Activated CD4-positive, CD25-positive, alpha-beta regulatory T cell (primary cell): ENCODE data around the gene IQCE.

Experiments used
- DNase-seq, 4 experiments: peaks; one replicate each; lab custom pipeline; 2025; lab: John Stamatoyannopoulos, UW

The IQCE gene, protein sequence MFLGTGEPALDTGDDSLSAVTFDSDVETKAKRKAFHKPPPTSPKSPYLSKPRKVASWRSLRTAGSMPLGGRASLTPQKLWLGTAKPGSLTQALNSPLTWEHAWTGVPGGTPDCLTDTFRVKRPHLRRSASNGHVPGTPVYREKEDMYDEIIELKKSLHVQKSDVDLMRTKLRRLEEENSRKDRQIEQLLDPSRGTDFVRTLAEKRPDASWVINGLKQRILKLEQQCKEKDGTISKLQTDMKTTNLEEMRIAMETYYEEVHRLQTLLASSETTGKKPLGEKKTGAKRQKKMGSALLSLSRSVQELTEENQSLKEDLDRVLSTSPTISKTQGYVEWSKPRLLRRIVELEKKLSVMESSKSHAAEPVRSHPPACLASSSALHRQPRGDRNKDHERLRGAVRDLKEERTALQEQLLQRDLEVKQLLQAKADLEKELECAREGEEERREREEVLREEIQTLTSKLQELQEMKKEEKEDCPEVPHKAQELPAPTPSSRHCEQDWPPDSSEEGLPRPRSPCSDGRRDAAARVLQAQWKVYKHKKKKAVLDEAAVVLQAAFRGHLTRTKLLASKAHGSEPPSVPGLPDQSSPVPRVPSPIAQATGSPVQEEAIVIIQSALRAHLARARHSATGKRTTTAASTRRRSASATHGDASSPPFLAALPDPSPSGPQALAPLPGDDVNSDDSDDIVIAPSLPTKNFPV

DNA sequence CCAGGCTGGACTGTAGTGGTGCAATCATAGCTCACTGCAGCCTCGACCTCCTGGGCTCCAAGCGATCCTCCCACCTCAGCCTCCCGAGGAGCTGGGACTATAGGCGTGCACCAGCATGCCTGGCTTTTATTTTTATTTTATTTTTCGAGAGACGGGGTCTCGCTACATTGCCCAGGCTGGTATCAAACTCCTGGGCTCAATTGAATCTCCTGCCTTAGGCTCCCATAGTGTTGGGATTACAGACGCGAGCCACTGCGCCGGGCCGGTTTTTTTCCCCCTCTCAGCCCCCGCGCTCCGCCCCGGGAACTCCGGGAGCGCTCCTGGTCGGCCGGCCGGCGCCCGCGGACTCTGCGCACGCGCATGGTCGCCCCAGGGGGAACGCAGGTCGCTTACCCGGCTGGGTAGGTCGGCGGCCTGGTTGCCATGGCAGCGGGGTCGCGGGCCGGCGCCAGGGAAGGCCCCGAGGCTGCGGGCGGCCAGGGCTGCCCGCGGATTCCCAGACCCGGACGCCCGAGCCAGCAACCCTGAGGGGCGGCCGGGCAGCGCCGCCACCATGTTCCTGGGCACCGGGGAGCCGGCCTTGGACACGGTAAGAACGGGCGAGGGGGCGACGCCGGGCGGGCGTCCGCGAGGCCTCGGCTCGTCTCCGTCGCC lies at the start of gene IQCE:
IQCE (plus strand) TSS at position 351 of the 654 bp plus-strand sequence; CDS start at position 554, 203 bp downstream.
- peak; percentile 78 to 85 (median 80) for DNase-seq

DNA sequence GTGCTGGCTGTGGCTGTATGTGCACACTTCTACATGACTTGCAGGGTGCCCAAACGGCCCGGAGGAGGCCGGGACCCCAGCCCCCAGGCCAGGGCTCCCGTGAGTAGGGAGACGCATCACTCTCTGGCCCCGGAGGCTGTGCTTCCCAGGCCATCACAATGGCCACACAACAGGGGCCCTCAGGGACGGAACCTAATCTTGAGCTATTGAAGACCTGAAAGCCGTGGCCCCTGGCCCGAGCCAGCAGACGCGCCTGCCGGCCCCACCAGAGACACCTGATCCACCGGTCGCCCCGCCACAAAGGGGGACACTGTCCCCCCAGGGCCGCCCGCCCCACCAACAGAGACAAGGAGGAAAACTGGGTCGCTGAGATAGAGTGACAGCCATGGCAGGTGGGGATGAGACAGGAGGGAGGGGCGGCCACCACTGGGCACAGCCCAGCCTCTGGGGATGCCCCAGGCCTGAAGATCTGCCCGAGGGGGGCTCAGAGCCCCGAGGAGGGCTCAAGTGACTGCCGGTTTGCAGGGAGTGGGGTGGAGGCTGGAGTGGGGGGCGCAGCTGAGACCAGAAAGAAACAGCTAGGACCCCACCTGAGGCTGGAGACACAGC lies 49.4 kb upstream of the IQCE start:
- DNase-seq, result no peak

DNA sequence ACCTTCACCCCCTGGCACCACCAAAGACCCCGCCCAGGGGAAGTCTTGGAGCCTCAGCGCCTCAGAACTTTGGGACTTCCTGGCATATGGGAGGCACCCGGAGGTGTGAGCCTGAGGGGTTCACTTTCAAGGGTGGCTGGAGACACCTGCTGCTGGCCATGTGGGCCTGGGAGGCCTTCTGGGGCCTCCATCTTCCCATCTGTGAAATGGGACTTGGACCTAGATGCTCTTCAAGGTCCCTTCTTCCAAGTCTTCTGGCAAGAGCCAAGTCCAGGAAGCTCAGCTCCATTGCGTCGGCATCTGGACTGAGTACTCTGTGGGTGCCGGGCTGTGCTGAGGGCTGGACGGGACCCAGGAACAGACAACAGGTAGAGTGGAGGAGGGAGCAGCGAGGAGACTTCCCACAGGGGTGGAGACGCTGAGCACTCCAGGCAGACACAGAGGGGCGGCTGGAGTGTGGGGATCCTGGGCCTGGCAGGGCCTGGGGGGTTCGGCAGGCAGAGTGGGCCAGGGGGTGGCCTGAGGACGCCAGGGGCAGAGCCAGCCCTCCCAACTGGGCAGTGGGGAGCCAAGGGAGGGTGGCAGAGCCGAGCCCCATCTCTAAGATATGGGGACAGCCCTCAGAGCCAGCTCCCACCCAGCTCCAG lies 48.5 kb upstream of the IQCE start:
- no peak for DNase-seq

DNA sequence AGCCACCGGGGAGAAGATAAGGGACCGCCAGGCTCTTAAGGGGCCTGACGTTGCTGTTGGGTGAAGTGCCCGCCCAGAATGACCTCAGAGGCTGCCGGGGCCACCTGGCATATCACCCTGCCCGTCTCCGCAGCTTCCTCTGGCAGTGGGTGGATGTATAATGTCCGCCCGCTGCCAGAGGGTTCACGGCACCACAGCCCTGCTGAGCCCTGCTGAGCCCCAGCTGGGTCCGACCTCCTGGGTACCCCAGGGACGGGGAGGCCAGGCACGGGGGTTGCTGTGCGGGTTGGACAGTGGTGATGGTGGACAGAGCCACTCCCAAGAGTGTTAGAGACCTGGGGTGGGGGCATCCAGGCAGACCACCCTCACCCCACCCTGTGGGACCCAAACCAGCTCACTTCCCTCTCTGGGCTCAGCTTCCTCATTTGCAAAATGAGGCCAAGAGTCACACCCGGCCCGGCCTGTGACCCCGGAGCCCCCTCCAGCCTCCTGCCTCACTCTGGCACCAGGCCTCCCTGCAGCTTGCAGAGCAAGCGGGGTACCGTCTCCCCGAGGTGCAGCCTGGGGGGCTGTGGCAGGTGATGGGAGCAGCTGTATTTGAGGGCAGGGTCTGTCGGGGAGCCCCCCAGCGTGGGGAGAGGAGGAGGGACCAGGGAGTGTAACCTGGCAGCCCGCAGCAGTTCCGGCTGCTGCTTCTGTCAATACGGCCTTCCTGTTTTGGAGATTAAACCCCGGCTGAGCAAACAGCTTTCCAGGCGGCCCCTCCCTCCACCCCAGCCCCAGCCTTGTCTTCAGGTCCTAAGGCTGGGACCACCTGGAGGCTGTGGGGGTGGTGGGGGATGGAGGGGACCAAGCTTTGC lies 47.6 kb upstream of the IQCE start:
- peak in 3 of 4 experiments; percentile 36 to 73 (median 66) for DNase-seq

DNA sequence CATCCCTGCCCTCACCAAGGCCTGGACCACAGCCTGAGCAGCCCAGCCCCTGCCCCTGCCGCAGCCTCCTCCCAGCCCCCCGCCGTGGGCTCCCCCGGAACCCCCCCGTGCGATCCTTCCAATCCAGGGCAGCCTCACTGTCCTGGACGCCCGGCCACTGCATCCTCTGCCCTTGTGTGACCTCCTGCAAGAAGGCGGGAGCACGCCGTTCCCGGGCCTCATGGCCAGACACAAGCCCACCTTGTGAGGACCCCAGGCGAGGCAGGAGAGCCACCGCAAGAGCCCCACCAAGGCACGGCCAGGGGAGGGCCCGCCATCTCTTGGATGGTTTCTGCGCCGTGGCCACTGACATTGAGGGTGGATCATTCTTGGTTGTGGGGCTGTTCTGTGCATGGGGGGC lies 47.0 kb upstream of the IQCE start:
- DNase-seq, result no peak

DNA sequence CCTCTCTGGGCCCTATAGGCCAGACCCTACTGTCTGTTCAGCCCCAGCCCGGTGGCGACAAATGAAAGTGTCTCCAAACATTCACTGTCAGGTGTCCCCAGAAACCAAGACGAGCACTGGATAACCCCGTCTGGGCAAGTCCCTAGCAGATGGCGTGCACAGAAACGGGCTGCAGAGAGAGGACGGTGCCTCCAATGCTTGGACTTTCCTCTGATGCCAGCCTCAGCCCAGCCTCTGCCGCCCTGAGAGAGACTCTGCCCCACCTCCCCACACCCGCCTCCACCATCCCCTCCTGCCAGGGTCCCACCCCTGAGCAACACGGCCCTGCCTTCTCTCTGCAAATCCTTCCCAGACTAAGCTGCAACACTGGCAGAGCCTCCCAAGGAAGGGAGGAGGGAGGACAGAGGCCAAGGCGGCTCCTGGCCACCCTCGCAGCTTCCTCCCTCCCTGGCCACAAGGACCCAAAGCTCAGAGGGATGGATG lies 46.6 kb upstream of the IQCE start:
- DNase-seq, result no peak

DNA sequence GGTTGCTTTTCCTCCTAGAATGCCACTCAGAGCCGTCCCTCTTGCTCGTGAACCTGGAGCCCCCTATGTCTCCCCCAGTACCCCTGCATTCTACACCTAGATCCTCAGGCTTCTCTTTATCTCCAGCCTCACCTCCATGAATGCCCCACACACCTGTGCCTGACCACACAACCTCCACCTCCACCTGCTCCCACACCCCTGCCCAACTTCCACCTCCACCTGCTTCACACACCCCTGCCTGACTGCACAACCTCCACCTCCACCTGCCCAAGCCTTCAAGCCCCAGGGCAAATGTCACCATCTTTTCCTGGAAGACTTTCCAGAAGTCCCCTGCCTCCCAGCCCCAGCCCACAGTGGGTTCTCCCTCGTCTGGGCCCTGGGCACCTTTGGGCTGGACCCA lies 46.1 kb upstream of the IQCE start:
- DNase-seq, result no peak

DNA sequence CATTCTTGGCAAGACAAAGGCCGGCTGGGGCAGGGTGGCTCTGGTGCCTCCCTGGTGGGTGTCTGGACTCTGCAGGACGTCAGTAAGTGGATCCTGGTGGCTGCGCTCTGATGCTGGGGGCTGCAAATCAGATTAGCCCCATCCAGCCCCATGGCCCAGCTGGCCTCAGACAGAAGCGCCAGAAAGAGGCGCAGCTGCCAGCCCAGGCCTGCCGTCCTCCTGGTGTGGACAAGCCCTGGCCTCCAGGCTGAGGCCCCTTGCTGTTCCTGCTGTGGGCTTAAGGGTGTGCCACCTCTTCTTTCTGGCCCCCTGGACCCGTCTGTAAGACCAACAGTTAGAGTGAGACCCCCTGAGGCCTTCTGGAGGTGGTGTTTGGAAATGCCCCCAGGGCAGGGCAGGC lies 45.1 kb upstream of the IQCE start:
- DNase-seq, result no peak

DNA sequence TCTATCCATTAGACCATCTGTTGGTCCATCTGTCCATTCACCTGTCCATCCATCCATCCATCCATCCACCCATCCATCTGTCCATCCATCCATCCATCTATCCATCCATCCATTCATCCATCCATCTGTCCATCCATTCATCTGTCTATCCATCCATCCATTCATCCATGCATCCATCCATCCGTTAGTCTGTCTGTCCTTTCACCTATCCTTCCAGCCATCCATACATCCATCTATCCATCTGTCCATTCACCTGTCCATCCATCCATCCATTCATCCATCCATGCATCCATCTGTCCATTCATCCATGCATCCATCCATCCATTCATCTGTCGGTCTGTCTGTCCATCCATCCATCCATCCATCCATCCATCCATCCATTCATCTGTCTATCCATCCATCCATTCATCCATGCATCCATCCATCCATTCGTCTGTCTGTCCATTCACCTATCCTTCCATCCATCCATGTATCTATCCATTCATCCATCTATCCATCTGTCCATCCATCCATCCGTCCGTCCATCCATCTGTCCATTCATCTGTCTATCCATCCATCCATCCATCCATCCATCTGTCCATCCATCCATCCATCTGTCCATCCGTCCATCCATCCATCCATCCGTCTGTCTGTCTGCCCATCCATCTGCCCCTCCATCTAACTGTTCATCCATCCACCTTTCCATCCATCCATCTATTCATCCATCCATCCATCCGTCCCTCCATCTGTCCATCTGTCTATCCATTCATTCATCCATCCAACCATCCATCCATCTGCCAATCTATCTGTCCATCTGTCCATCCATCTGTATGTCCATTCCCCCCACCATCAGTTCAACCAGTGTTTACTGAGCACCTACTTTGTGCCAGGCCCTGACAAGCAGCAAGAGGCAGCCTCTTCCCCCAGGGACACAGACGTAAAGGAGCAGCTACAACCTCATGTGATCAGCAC lies 44.0 kb upstream of the IQCE start:
- no peak for DNase-seq

DNA sequence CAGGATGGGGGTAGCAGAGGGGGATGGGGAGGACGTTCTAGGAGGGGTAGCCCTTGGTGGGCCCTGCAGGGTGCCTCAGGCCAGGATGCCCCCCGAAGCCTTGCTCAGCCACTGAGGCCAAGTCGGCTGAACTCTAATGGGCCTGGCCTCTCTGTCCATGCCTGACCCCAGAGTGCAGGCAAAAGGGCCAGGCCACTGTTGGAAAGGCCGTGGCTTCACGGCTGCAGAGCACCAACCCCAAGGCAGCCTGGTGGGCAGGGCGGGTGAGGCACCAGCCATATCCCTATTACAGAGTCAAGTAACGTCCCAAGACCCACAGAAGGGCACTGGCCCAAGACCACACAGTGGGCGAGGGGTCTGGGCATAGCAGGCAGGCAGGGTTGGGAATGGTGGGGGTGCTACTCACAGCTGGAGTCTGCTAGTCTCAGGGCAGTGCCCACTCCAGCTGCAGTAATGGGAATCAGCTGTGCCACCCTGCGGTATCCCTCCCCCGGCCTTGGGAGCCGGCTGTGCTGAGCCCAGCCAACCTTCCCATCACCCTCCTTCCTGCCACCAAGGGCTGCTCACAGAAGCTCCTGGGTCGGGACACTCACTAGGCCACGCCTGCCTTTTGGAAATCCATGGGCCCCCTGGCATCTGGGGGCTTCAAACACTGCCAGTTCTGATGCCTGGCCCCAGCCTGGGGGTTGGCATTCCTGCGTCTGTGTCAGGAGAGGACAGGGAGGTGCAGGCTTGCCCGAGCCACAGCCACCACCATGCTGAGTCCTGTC lies 43.2 kb upstream of the IQCE start:
- DNase-seq, result no peak

DNA sequence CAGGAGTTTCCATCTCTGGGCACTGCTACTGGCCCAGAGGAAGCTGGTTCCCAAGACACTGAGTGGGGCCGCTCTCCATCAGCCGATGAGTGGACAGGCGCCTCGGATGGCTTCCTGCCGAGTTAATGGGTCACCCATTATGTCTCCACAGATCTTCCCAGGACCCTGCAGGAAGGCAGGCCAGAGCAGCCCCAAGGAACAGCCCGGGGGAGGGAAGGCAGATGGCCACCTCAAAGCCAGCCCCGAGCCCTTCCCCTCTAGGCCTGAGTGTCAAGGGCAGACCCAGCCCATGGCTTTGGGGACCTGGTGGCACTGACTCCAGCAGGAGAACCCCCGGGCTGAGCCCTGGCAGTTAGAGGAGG lies 42.6 kb upstream of the IQCE start:
- no peak for DNase-seq

DNA sequence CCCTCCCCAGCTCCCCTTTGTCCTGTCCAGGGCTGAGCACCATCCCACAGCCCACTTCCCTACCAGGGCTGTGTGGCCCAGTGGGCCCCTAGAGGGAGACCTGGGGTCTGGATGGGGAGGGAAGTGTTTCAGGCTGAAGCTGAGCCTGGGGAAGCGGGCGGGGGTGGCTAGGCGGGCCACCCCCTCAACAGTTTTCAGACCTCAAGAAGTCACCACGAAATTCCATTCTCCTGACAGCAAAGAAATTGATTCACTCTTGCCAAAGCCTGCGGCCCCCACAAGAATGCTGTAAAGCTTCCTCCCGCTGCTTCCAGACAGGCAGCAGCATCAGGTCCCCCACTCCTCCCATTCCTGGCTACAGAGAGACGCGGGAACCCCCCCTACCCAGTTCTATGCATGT lies 41.8 kb upstream of the IQCE start:
- no peak for DNase-seq

DNA sequence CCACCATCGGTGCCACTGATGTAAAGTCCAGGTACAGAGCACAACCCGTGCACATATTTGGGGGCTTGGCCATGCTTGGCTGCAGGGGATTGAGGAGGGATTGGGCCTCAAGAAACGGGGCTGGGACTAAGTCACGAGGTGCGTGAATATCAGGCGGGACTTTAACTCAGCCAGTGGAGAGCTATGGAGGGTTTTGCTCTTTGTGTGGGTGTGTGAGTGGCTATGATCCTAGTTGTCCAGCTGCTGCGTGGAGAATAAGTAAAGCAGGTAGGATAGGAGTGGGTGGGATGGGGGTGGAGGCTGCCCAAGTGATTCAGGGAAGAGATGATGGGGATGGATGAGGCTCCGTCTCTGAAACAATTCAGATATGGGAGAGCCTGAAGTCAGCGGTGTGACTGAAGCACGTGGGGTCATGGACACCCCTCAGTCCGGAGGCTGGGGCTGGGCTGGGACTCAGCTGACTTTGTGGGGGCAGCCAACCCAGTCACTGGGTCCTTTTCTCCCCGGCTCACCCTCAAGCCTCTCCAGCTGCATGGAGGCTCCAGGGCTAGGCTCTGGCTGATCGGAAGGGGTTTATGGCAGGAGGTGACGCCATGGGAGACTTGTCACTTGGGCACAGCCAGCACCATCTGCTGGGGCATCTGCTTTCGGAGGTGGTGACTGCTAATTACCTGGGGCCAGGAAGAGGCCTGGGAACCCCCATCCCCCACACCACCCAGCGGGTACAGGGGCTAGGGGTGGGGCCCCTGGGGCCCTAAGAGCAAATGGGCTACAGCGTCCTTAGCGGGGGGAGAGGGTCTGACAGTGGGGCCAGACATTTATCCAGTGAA lies 40.9 kb upstream of the IQCE start:
- no peak for DNase-seq

DNA sequence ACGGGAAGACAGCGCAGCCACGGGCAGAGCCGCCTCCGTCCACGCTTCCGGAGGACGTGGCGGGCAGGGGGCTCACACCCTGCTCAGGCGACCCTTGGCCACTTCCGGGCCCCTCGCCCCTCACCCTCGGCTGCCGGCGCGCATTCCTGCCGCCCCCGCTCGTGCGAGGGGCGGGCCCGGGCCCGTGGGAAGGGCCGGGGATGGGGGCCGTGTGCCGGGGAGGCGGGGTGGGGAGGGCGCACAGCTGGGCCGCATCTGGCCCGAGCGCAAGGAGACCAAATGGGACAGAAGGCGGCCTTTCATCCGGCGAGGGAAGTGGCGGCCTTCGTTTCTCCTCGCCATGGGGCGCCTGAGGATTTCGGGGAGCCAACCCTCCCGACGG lies 40.1 kb upstream of the IQCE start:
- DNase-seq, result no peak

DNA sequence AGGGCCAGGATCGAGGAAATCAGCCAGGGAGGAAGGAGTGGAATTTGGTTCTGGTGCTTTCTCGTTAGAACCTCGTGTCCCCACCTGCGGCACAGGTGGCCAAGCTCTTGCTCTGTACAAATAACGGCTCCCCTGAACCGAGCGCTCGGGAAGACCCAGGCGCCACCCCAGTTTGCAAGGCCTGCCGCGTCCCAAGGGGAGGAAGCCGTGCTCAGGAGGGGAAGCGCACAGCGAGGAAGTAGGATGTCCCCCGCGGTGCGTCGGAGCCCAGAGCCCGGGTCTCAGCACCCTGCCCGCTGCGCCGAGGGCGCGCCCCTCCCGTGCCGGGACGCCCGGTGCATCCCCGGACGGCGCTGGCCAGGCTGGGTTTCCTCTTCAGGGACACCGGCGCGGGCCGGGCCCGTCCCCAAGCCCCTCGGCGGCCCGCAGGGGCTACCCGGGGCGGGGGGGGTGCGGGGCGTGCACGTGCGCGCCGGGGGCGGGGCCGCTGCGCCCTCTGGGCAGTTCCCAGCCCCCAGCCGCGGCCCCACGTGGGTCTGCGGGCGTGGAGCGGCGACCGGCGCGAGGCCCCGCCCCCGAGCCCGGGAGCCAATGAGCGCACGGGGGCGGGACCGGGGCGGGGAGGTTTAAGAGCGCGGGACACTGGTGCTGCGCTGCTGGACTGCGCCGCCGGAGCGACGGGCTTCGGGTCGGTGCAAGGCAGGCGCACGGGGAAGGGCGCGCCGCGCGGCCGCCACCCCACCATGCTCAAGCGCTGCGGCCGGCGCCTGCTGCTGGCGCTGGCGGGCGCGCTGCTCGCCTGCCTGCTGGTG lies 39.5 kb upstream of the IQCE start, which contains the start of gene LFNG:
LFNG (plus strand) TSS at position 656 of the 812 bp plus-strand sequence; CDS start at position 744, 88 bp downstream.
- DNase-seq, result peak; percentile 66 to 81 (median 69)

DNA sequence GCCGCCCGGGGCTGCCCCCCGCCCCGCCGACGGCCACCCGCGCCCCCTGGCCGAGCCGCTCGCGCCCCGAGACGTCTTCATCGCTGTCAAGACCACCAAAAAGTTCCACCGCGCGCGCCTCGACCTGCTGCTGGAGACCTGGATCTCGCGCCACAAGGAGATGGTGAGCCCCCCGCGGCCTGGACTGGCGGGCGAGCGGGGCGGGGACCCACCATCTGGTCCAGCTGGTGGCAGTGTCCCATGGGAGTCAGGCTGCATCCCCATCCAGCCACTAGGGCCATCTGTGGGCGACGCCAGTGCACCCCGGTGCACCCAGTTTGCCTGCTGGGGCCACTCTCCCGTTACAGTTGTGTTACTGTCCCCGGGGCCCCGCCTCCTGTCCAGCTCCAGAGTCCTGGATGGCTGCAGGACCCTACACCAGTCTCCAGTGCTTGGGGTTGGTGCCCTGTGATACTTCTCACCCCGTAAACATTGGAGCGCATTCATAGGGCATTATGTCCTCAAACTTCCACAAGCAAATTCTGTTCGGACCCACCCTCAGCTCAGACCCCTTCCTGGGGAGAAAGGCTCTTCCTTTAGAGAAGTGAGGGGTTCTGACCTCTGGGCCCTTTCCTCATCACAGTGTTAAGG lies 38.5 kb upstream of the IQCE start:
- no peak for DNase-seq
